Lower leg skin (tissue), 4 donors: ENCODE data around the gene YTHDC2. TPM values are rescaled to one million over a fixed set of nuclear protein-coding genes. Genes with fewer than 3 reads are reported as not detected.

Experiments
- DNase-seq, 2 donors: peaks; one replicate each; pipeline ENCODE4 v3.0.0-alpha.2; 2019; ENCODE audit warnings: low spot score in 2 of 2
- H3K4me3 ChIP-seq: fragments of 200-600 bp; sonication (generic); 2 replicates; pipeline ENCODE4 v1.5.1; 2017; ENCODE audit warnings: mild to moderate bottlenecking, low read depth; ENCODE audit not compliant: poor library complexity, severe bottlenecking
- CTCF ChIP-seq, 3 donors: fragments of 450-650 bp; IDR thresholded peaks; one replicate each; pipeline ENCODE4 v1.5.1; 2016; ENCODE audit warnings: antibody characterized with exemption in 3 of 3, mild to moderate bottlenecking in 3 of 3, moderate library complexity in 2 of 3
- POLR2A ChIP-seq, 2 donors: fragments of 450-650 bp; IDR thresholded peaks; one replicate each; pipeline ENCODE4 v1.6.1; 2016 to 2017; ENCODE audit warnings: antibody characterized with exemption in 2 of 2, mild to moderate bottlenecking in 1 of 2, moderate library complexity in 1 of 2
- WGBS, 2 donors: methylation state at CpG; one replicate each; pipeline ENCODE4 v1.1.5; 2018; 5-methylcytosine and 5-hydroxymethylcytosine counted together
- intact Hi-C: fragments of 100-400 bp; cut with DNase I; formaldehyde crosslinking; loops from one replicate; pipeline ENCODE4 v1.15.0; 2023; ENCODE audit warnings: low total_unique reads
- total RNA-seq, 4 donors: library from RNA; depleted of rRNA; stranded (reverse); fragments of >200 nt; gene quantifications; one replicate each; pipeline ENCODE4 v1.1.0, GENCODE V29; 2016

YTHDC2 gene
- total RNA-seq, 4 donors from 2014 or later: 13.8 to 28.4 (median 16.7) TPM

- intact Hi-C loops: loop anchor here (10.0 kb wide), 1 partner anchor 829 kb away; no protein-coding TSS in a partner anchor
- WGBS, 2 donors: 50 to 58% methylated on average over 2 of the region's 2 CpGs
- H3K4me3 ChIP-seq: no peak overlapping the region
- no peak for DNase-seq
- TF ChIP-seq POLR2A (IDR thresholded peaks at IDR 0.05) (no peak), CTCF (IDR thresholded peaks at IDR 0.05) (no peak)
Measured at GRCh38 chr5:113615708-113616107, 102.2 kb downstream of the YTHDC2 start.

- DNase-seq: no peak
- H3K4me3 ChIP-seq: no peak overlapping the region
- WGBS, 2 donors: 94 to 96% methylated on average over 22 to 23 of the region's 33 CpGs
- intact Hi-C loops: loop anchor here (10.0 kb wide), 1 partner anchor 828 kb away; no protein-coding TSS in a partner anchor
- TF ChIP-seq CTCF (IDR thresholded peaks at IDR 0.05) (no peak), POLR2A (IDR thresholded peaks at IDR 0.05) (no peak)
Measured at GRCh38 chr5:113617191-113617796, 103.8 kb downstream of the YTHDC2 start.

- TF ChIP-seq POLR2A (IDR thresholded peaks at IDR 0.05) (no peak), CTCF (IDR thresholded peaks at IDR 0.05) (no peak)
- intact Hi-C loops: no loop called here
- no peak overlapping the region for H3K4me3 ChIP-seq
- no peak for DNase-seq
Measured at GRCh38 chr5:113632996-113633395, 119.5 kb downstream of the YTHDC2 start.

GRCh38 chr5:113634957-113635356 is 121.5 kb downstream of the YTHDC2 start:
- WGBS, 2 donors: 78 to 85% methylated on average over 3 of the region's 3 CpGs

GRCh38 chr5:113641715-113642114 is 128.2 kb downstream of the YTHDC2 start:
- intact Hi-C loops: no loop called here
- no peak for DNase-seq
- TF ChIP-seq POLR2A (IDR thresholded peaks at IDR 0.05) (no peak), CTCF (IDR thresholded peaks at IDR 0.05) (no peak)
- no peak overlapping the region for H3K4me3 ChIP-seq

More at GRCh38 chr5:113634957-113635356, 121.5 kb downstream of the YTHDC2 start:
- no peak for DNase-seq
- intact Hi-C loops: no loop called here
- TF ChIP-seq CTCF (IDR thresholded peaks at IDR 0.05): no peak
- no peak for TF ChIP-seq POLR2A (IDR thresholded peaks at IDR 0.05)
- H3K4me3 ChIP-seq: no peak overlapping the region

Other genes with a start within 250 kb of the YTHDC2 start
- gene TSSK1B, start 78.7 kb upstream of the YTHDC2 start, total RNA-seq: under 1 TPM in 3 of 4 donors, not detected in 1; 0.11 to 0.54 (median 0.42) TPM
- gene MCC, start 25.2 kb upstream of the YTHDC2 start, total RNA-seq: 10 to 100 TPM; 57.7 to 91.5 (median 76.0) TPM